HCT116 (cell line): ENCODE data around the gene C1orf50. TPM values are rescaled to one million over a fixed set of nuclear protein-coding genes. Genes with fewer than 3 reads are reported as not detected.

Experiments used
- ATAC-seq: fragments of 200-7000 bp; cut with Tn5 transposase; 2 replicates; pipeline ENCODE4 v1.9.1; 2020; ENCODE audit warnings: mild to moderate bottlenecking, moderate library complexity
- BruUV-seq: library from RNA; stranded (reverse); fragments of 400-500 nt; replicated peaks from 2 replicates; lab custom pipeline; 2021; lab: Mats Ljungman, UMichigan
- CTCF ChIA-PET: fragments of 300-600 bp; sonication (Branson Sonifier 250); formaldehyde crosslinking; loops from one replicate; lab custom pipeline; 2021; ENCODE audit warnings: antibody characterized with exemption; lab: Charles Lee
- POLR2A ChIA-PET: fragments of 300-600, 350-600 bp; sonication (Branson Sonifier 250); formaldehyde crosslinking; loops from one replicate; lab custom pipeline; 2021; ENCODE audit warnings: antibody characterized with exemption; lab: Charles Lee
- RAD21 ChIA-PET, 2 experiments: fragments of 300-600 bp; sonication (Branson Sonifier 250); formaldehyde crosslinking; loops; one replicate each; lab custom pipeline; 2023; ENCODE audit warnings: low total read pairs in 2 of 2; ENCODE audit not compliant: uncharacterized antibody in 2 of 2, unreplicated experiment in 2 of 2, low non-redundant PET in 1 of 2; lab: Charles Lee
- DNase-seq: peaks from one replicate; pipeline ENCODE4 v3.0.0-alpha.2; 2010; ENCODE audit warnings: low read depth, low spot score
- H2AFZ ChIP-seq: fragments of 200-600 bp; shearing (Covaris generic), sonication (generic); 2 replicates; pipeline ENCODE4 v1.6.1; 2017; ENCODE audit warnings: low read depth, mixed run types, mixed read lengths, antibody characterized with exemption, low read length; ENCODE audit not compliant: poor library complexity, severe bottlenecking
- H3K27ac ChIP-seq: 2 replicates; pipeline ENCODE4 v1.5.1; 2012; ENCODE audit warnings: low read depth, low read length
- H3K27me3 ChIP-seq: fragments of 200-600 bp; sonication (generic); 2 replicates; pipeline ENCODE4 v1.6.1; 2016; ENCODE audit warnings: mixed run types, low read length, mixed read lengths; ENCODE audit not compliant: insufficient read depth
- H3K36me3 ChIP-seq, 2 experiments: fragments of 200-500 bp in 1 of 2; fragments of 200-600 bp in 1 of 2; sonication (Bioruptor generic) in 1 of 2; sonication (generic) in 1 of 2; 2 replicates each; pipeline versions ENCODE4 v1.5.1 to v1.6.1; 2014 to 2016; ENCODE audit warnings: low read length in 2 of 2, inconsistent platforms in 1 of 2, mixed read lengths in 1 of 2, mixed run types in 1 of 2; ENCODE audit not compliant: insufficient read depth in 2 of 2, control insufficient read depth in 1 of 2
- H3K4me1 ChIP-seq, 2 experiments: fragments of 200-600 bp in 1 of 2; sonication (generic) in 1 of 2; 2 replicates each; pipeline versions ENCODE4 v1.5.1 to v1.6.1; 2012 to 2017; ENCODE audit warnings: low read length in 2 of 2, inconsistent platforms in 1 of 2, mild to moderate bottlenecking in 1 of 2, mixed read lengths in 1 of 2, mixed run types in 1 of 2, moderate library complexity in 1 of 2; ENCODE audit not compliant: insufficient read depth in 2 of 2, control insufficient read depth in 1 of 2
- H3K4me2 ChIP-seq: fragments of 200-600 bp; sonication (generic); 2 replicates; pipeline ENCODE4 v1.6.1; 2017; ENCODE audit warnings: mixed run types, low read length, mixed read lengths
- H3K4me3 ChIP-seq, 2 experiments: fragments of 200-600 bp in 1 of 2; sonication (generic) in 1 of 2; replicated peaks in 1 of 2; 2 replicates each; pipeline ENCODE4 v1.5.1; 2011 to 2016; ENCODE audit warnings: low read length in 2 of 2, control low read depth in 1 of 2, low read depth in 1 of 2, mild to moderate bottlenecking in 1 of 2, mixed read lengths in 1 of 2, mixed run types in 1 of 2
- H3K79me2 ChIP-seq: fragments of 200-600 bp; sonication (generic); 2 replicates; pipeline ENCODE4 v1.6.1; 2017; ENCODE audit warnings: mild to moderate bottlenecking, mixed run types, low read length, moderate library complexity, mixed read lengths; ENCODE audit not compliant: insufficient read depth
- H3K9ac ChIP-seq: fragments of 200-600 bp; sonication (generic); 2 replicates; pipeline ENCODE4 v1.6.1; 2016; ENCODE audit warnings: low read length, mixed read lengths
- H3K9me2 ChIP-seq: fragments of 200-600 bp; sonication (generic), shearing (Covaris generic); 2 replicates; pipeline ENCODE4 v1.6.1; 2017; ENCODE audit warnings: mixed run types, mild to moderate bottlenecking, moderate library complexity; ENCODE audit not compliant: insufficient read depth
- H3K9me3 ChIP-seq, 2 experiments: fragments of 200-500 bp in 1 of 2; fragments of 200-600 bp in 1 of 2; sonication (Bioruptor generic) in 1 of 2; sonication (generic) in 1 of 2; 2 replicates each; pipeline ENCODE4 v1.6.1; 2014 to 2017; ENCODE audit warnings: low read length in 2 of 2, mixed read lengths in 2 of 2, inconsistent platforms in 1 of 2, low read depth in 1 of 2, mild to moderate bottlenecking in 1 of 2, mixed run types in 1 of 2, moderate library complexity in 1 of 2; ENCODE audit not compliant: control insufficient read depth in 1 of 2, insufficient read depth in 1 of 2
- H4K20me1 ChIP-seq: fragments of 200-600 bp; sonication (generic), shearing (Covaris generic); 2 replicates; pipeline ENCODE4 v1.6.1; 2017; ENCODE audit warnings: mixed run types, mild to moderate bottlenecking, moderate library complexity; ENCODE audit not compliant: insufficient read depth
- CEBPB ChIP-seq: IDR thresholded peaks from 2 replicates; pipeline ENCODE4 v1.6.1; 2012; ENCODE audit warnings: low read depth
- EGR1 ChIP-seq: IDR thresholded peaks from 2 replicates; pipeline ENCODE4 v1.6.1; 2012; ENCODE audit warnings: low read depth
- ELF1 ChIP-seq: IDR thresholded peaks from 2 replicates; pipeline ENCODE4 v1.6.1; 2012; ENCODE audit warnings: low read depth, borderline replicate concordance
- POLR2A ChIP-seq: IDR thresholded peaks from 2 replicates; pipeline ENCODE4 v1.7.0; 2011; ENCODE audit warnings: borderline replicate concordance; ENCODE audit not compliant: insufficient read depth, insufficient read length; ENCODE audit errors: extremely low read depth
- RAD21 ChIP-seq: IDR thresholded peaks from 2 replicates; pipeline ENCODE4 v1.6.1; 2012; ENCODE audit warnings: low read depth, mild to moderate bottlenecking
- SIN3A ChIP-seq: IDR thresholded peaks from 2 replicates; pipeline ENCODE4 v1.6.1; 2012; ENCODE audit warnings: low read depth
- SRF ChIP-seq: IDR thresholded peaks from 2 replicates; pipeline ENCODE4 v1.6.1; 2012; ENCODE audit warnings: low read depth
- YY1 ChIP-seq: IDR thresholded peaks from 2 replicates; pipeline ENCODE4 v1.6.1; 2011; ENCODE audit warnings: low read length, low read depth, moderate library complexity, mild to moderate bottlenecking; ENCODE audit not compliant: insufficient replicate concordance; ENCODE audit errors: extremely low read depth
- ZFX ChIP-seq: fragments of 450-650 bp; IDR thresholded peaks from 2 replicates; pipeline ENCODE4 v1.6.1; 2017
- intact Hi-C: fragments of 100-400 bp; cut with micrococcal nuclease; formaldehyde crosslinking; loops from 2 replicates; pipeline ENCODE4 v1.10.0; 2022
- total RNA-seq: library from RNA; stranded (reverse); gene quantifications from one replicate; pipeline ENCODE4 v1.2.1, GENCODE V29; 2021; ENCODE audit not compliant: unreplicated experiment
- TF ChIP-seq, protein P1 (sequence below), 3 experiments: fragments of 200-600 bp in 1 of 3; sonication (generic) in 1 of 3; IDR thresholded peaks in 2 of 3; conservative IDR thresholded peaks in 1 of 3; 2 replicates each; pipeline ENCODE4 v1.5.1; 2012 to 2017; ENCODE audit warnings: low read depth in 2 of 3, low read length in 2 of 3, antibody characterized with exemption in 1 of 3, borderline replicate concordance in 1 of 3, control low read depth in 1 of 3, mild to moderate bottlenecking in 1 of 3, mixed read lengths in 1 of 3, mixed run types in 1 of 3, moderate library complexity in 1 of 3; ENCODE audit not compliant: insufficient read depth in 1 of 3

C1orf50 gene
- total RNA-seq, 1 experiment from 2014 or later, result 5.8 TPM

DNA sequence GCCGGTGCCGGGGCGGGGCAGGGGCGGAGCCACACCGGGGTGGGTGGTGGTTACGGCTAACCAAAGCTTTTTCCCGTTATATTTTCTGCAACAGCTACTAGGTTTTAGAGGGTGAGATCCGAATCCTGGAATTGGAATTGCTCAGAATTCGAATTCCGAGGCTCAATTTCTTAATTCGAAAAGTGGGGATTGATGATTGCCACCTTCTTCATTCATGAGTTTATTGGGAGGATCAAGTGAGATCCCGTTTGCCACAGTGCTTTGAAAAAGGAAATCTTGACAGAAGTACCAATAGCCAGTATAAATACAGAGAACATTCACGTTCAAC is 50.4 kb downstream of the C1orf50 start:
- DNase-seq, result no peak
- no peak; the same call in 1 of the 2 replicates for TF ChIP-seq SIN3A
- no peak for TF ChIP-seq YY1
- TF ChIP-seq ELF1, result no peak
- TF ChIP-seq CEBPB, result no peak
- TF ChIP-seq ZFX, result no peak
- TF ChIP-seq SRF, result no peak
- TF ChIP-seq, protein P1, sequence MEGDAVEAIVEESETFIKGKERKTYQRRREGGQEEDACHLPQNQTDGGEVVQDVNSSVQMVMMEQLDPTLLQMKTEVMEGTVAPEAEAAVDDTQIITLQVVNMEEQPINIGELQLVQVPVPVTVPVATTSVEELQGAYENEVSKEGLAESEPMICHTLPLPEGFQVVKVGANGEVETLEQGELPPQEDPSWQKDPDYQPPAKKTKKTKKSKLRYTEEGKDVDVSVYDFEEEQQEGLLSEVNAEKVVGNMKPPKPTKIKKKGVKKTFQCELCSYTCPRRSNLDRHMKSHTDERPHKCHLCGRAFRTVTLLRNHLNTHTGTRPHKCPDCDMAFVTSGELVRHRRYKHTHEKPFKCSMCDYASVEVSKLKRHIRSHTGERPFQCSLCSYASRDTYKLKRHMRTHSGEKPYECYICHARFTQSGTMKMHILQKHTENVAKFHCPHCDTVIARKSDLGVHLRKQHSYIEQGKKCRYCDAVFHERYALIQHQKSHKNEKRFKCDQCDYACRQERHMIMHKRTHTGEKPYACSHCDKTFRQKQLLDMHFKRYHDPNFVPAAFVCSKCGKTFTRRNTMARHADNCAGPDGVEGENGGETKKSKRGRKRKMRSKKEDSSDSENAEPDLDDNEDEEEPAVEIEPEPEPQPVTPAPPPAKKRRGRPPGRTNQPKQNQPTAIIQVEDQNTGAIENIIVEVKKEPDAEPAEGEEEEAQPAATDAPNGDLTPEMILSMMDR (IDR thresholded peaks at IDR 0.05 in 2 of 3, conservative IDR thresholded peaks at IDR 0.05 in 1 of 3; ENCODE audit: borderline replicate concordance in 1 of 3, insufficient read depth in 1 of 3, low read depth in 2 of 3, low read length in 2 of 3), result no peak
- TF ChIP-seq POLR2A, result no peak
- TF ChIP-seq RAD21, result no peak
- TF ChIP-seq EGR1, result no peak
- TF ChIP-seq, all 23 proteins: peak for 0
- H3K4me2 ChIP-seq, result peak overlapping the region; percentile 97
- H4K20me1 ChIP-seq, result no peaks in the 10 kb centered on the region
- ChIA-PET RAD21 (interaction anchor here in 1 of 2 experiments (1.6 kb wide), 1 partner anchor 256 kb away, joined by 5 read pairs; no protein-coding TSS in a partner anchor), CTCF (interaction anchor here (0.5 to 1.4 kb wide), 2 partner anchors 29 to 256 kb away, joined by 3 read pairs; partner anchors contain the start of gene ZNF691), POLR2A (interaction anchor here (0.6 to 3.3 kb wide), 4 partner anchors 10 to 38 kb away, joined by 3 to 14 read pairs (median 4); partner anchors contain the start of gene ZNF691)
- no peaks in the 10 kb centered on the region for H3K36me3 ChIP-seq
- H3K4me1 ChIP-seq, result peaks cover 11 to 28% of the 10 kb centered on the region in 2 experiments; a peak in 3 of 4 replicates
- intact Hi-C loops, result no loop called here
- H3K27me3 ChIP-seq, result no peaks in the 10 kb centered on the region
- H3K27ac ChIP-seq, result 0 out of 2 replicates have a peak overlapping the region, but pooled peaks have one; percentile 92
- no peak overlapping the region for H2AFZ ChIP-seq
- no peak for ATAC-seq
- no peaks in the 10 kb centered on the region for H3K9me2 ChIP-seq
- peak overlapping the region; percentile 85 for H3K9ac ChIP-seq
- no TSS peak for BruUV-seq
- peak overlapping the region; percentile 35 to 82 for H3K4me3 ChIP-seq
- no peaks in the 10 kb centered on the region for H3K9me3 ChIP-seq
- 0 out of 2 replicates have a peak, but pooled peaks cover 3% of the 10 kb centered on the region for H3K79me2 ChIP-seq
